Activated naive CD4-positive, alpha-beta T cell treated with anti-CD3 and anti-CD28 coated beads, Interleukin-2, amount 50 U/mL, for 24 hours (primary cell): Measurements from ENCODE around the gene WFDC13.
A peak's percentile ranks its signal among the peaks of the same experiment; 100 is the strongest.

ENCODE experiments used
- H3K27ac Mint-ChIP-seq: one replicate; pipeline ENCODE4 v1.8.0; 2021; ENCODE audit warnings: mild to moderate bottlenecking, mixed read lengths
- H3K27me3 Mint-ChIP-seq: one replicate; pipeline ENCODE4 v1.8.0; 2021; ENCODE audit warnings: mixed read lengths
- H3K36me3 Mint-ChIP-seq: one replicate; pipeline ENCODE4 v1.8.0; 2021; ENCODE audit warnings: mixed read lengths
- H3K4me1 Mint-ChIP-seq: one replicate; pipeline ENCODE4 v1.8.0; 2021; ENCODE audit warnings: mixed read lengths
- H3K4me3 Mint-ChIP-seq: one replicate; pipeline ENCODE4 v1.8.0; 2021; ENCODE audit warnings: mild to moderate bottlenecking, mixed read lengths
- H3K9me3 Mint-ChIP-seq: one replicate; pipeline ENCODE4 v1.8.0; 2021; ENCODE audit warnings: mixed read lengths

The WFDC13 gene

GRCh38 chr20:45735988-45736387 is 34.1 kb downstream of the WFDC13 start:
- H3K36me3 Mint-ChIP-seq, result peaks cover 5% of the 10 kb centered on the region
- no peaks in the 10 kb centered on the region for H3K4me1 Mint-ChIP-seq
- H3K27ac Mint-ChIP-seq, result no peak overlapping the region
- H3K9me3 Mint-ChIP-seq, result peaks cover 13% of the 10 kb centered on the region
- H3K4me3 Mint-ChIP-seq, result no peak overlapping the region
- peaks cover 19% of the 10 kb centered on the region for H3K27me3 Mint-ChIP-seq

- no peaks in the 10 kb centered on the region for H3K9me3 Mint-ChIP-seq
- no peaks in the 10 kb centered on the region for H3K36me3 Mint-ChIP-seq
- H3K4me3 Mint-ChIP-seq, result no peak overlapping the region
- H3K27me3 Mint-ChIP-seq, result peaks cover 1% of the 10 kb centered on the region
- no peak overlapping the region for H3K27ac Mint-ChIP-seq
- no peaks in the 10 kb centered on the region for H3K4me1 Mint-ChIP-seq
These were observed 40.8 kb downstream of the WFDC13 start for GRCh38 chr20:45742596-45742995.

- H3K36me3 Mint-ChIP-seq, result no peaks in the 10 kb centered on the region
- H3K27me3 Mint-ChIP-seq, result peaks cover 7% of the 10 kb centered on the region
- H3K4me1 Mint-ChIP-seq, result no peaks in the 10 kb centered on the region
- no peak overlapping the region for H3K4me3 Mint-ChIP-seq
- H3K9me3 Mint-ChIP-seq, result no peaks in the 10 kb centered on the region
- H3K27ac Mint-ChIP-seq, result no peak overlapping the region
These were observed 43.2 kb downstream of the WFDC13 start for GRCh38 chr20:45745015-45745414.

- peaks cover 10% of the 10 kb centered on the region for H3K27me3 Mint-ChIP-seq
- H3K4me1 Mint-ChIP-seq, result peaks cover 11% of the 10 kb centered on the region
- no peak overlapping the region for H3K27ac Mint-ChIP-seq
These were observed 49.9 kb downstream of the WFDC13 start for GRCh38 chr20:45751721-45752120.

GRCh38 chr20:45752746-45753145 is 50.9 kb downstream of the WFDC13 start:
- peaks cover 11% of the 10 kb centered on the region for H3K4me1 Mint-ChIP-seq
- H3K27ac Mint-ChIP-seq, result no peak overlapping the region
- peaks cover 8% of the 10 kb centered on the region for H3K27me3 Mint-ChIP-seq
- H3K36me3 Mint-ChIP-seq, result no peaks in the 10 kb centered on the region
- H3K9me3 Mint-ChIP-seq, result peaks cover 7% of the 10 kb centered on the region
- H3K4me3 Mint-ChIP-seq, result peak overlapping the region; percentile 8

More at GRCh38 chr20:45751721-45752120, 49.9 kb downstream of the WFDC13 start:
- Mint-ChIP-seq H3K36me3 (no peaks in the 10 kb centered on the region), H3K4me3 (no peak overlapping the region), H3K9me3 (peaks cover 7% of the 10 kb centered on the region)

GRCh38 chr20:45758096-45758495 is 56.3 kb downstream of the WFDC13 start:
- H3K9me3 Mint-ChIP-seq, result peaks cover 7% of the 10 kb centered on the region
- H3K27me3 Mint-ChIP-seq, result peaks cover 3% of the 10 kb centered on the region
- no peak overlapping the region for H3K27ac Mint-ChIP-seq
- no peaks in the 10 kb centered on the region for H3K4me1 Mint-ChIP-seq
- H3K4me3 Mint-ChIP-seq, result no peak overlapping the region
- H3K36me3 Mint-ChIP-seq, result no peaks in the 10 kb centered on the region
